Stimulated activated CD8-positive, alpha-beta memory T cell treated with anti-CD3 and anti-CD28 coated beads, Interleukin-2, amount 100 ng/mL, for 48 hours (primary cell): ENCODE measurements around the gene TMEM52.
A peak's percentile ranks its signal among the peaks of the same experiment; 100 is the strongest.

ENCODE experiments used
- DNase-seq, 2 donors: peaks; one replicate each; pipeline ENCODE4 v3.0.0-alpha.2; 2020; ENCODE audit warnings: low read depth in 2 of 2

The TMEM52 gene

DNA sequence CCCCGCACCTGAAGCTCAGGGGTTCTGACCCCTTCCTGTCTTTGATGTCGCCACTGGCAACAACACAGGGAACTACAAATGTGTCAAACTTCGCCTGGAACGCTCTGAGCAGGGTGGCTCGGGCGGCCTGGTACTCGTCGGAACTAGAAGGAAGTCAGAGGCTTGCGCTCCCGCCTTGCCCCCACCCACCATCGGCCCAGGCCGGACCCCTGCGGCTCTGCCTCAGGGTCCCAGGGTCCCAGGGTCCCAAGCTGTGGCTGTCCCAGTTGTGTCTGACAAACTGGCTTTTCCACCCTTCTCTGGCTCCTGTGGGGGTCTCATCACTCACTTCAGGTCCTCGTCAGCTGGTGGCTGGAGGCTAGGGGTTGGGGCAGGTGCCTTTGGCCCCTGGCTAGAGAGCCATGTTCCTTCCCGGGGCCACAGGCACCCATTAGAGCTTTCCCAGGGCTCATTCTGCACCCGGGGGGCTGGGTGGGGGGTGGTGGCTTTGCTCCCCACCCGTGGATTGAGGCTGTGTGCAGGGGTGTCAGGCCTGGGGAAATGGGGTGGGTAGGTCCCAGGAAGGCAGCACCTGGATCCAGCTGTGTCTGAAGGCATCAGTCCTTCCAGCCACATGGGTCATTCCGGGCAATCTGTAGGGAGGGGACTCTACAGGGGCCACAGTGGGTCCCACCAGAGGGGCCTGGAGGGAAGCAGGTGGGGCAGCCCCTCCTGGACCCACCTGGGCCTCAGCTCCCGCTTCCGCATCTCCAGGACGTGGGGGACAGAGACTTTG, 8.0 kb upstream of the TMEM52 start:
- no peak for DNase-seq

DNA sequence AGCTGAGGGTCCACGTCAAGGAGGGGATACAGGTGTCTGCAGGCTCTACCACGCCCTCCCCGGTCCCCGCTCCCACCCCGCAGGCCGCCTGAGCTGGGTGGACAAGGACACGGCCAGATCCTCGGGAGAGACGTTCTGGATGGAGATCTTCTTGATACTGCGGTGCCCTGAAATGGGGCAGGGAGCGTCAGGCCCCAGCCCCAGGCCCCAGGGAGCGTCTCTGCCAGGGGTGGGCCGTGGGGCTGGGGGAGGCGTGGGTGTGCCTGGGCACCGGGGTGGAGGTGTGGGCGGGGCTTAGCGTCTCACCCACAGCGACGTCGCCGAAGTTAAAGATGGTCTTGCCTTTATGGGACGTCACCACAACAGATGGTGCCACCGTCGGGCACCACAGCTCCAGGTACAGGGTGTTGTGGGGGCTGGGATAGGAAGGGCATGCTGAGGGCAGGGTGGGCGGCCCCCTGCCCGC, 7.3 kb upstream of the TMEM52 start:
- no peak for DNase-seq

DNA sequence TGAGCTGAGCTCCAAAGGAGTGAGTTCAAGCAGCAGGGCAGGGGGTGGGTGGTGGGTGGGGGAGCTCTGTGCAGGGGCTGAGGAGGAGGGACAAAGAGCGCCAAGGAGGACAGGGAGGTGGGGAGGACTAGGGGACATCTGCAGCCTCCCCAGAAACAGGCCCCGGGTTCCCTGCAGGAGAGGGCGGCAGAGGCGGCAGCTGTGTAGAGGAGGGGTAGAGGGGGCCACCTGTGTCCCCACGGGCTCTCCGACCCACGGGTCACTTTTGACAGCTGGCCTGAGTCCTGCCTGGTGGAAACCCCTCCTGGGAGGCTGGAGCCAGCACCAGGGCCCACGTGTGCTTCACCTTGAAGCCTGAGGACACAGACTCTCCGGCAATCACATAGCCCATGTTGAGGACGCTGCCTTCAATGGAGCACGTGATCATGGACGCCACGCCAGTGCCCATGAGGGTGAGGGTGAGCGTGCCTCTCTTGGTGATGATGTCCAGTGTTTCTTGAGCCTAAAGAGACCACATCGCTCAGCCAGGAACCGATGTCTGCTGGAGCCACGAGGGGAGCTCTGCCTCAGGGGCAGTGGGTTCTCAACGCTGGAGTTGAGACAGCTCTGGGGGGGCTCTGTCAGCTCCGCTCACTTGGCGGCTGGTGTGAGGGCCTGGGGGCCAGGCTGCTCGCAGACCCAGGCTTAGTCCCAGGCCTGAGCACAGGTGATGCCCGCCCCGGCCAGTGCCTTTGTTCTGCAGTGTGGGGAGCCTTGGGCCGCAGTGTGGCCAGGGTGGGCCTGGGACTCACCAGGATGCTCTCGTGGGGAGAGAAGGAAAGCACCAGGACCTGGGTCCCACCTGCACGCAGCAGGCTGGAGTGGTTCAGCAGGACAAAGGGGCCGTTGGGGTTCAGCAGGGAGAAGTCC, 6.6 kb upstream of the TMEM52 start:
- DNase-seq, result no peak

DNA sequence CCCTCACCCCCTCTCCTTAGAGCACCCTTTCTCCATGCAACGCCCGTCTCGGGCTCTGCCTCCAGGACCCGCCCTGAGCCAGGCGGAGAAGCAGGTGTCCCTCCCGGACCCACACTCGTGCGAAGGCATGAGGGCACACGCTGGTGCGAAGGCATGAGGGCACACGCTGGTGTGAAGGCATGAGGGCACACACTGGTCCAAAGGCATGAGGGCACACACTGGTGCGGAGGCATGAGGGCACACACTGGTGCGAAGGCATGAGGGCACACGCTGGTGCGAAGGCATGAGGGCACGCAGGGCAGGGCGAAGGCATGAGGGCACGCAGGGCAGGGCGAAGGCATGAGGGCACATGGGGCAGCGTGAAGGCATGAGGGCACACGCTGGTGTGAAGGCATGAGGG, 5.8 kb upstream of the TMEM52 start:
- DNase-seq, result no peak

DNA sequence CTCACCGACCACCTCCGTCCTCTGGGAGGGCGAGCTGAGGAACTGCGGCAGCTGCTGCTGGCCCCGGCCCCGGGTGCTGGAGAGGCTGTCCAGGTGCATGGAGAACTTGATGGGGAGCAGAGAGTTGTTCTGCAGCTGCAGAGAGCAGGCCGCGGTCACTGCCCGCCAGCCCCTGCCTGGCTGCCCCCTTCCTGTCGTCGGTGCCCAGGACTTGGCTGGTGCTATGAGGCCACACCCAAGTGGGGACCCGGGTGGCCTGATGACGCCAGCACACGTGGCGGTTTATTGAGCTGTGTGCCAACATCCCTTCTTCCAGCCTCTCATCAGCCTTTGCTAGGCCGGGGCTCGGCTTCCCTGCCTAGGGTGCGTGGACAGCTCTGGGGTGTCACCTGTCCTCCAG, 5.3 kb upstream of the TMEM52 start:
- no peak for DNase-seq

DNA sequence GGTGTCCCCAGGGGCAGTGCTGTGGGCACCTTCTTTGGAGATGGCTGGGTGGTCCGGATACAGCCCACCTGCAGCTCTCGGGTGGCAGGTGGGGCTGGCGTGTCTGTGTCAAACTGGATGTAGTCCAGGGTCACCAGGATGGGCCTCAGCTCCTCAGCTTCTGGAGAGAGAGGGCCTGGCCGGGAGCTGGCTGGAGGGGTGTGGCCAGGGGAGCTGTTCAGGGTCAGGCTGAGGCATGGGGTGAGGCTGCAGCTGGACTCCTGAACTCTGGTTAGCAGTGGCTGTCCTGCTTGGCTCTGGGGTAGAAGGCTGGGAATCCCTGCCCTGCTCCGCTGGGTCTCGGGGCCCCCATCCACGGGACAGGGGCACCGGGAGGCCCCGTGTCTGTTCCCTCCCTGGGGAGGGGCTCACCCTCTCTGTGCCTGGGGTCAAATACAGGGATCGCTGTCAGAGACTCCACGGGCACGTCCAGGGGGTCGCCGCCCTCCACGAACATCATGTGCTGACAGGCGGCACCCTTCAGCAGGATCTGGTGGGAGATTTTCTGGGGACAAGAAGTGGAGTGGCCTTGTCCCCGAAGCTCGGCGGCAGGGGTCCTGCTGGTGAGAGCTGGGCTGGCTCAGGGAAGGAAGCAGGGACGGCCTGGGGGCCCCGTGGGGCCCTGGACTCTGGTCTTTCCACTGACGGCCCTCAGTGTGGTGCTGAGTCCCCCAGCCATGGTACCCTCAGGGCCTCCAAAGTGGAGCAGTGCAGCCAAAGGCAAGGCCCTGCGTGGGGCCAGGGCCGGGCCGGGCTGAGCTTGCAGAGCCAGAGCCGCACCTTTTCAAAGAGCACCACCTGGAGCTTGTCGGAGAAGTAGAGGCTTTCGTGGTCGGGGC, 4.1 kb upstream of the TMEM52 start:
- DNase-seq, result no peak

DNA sequence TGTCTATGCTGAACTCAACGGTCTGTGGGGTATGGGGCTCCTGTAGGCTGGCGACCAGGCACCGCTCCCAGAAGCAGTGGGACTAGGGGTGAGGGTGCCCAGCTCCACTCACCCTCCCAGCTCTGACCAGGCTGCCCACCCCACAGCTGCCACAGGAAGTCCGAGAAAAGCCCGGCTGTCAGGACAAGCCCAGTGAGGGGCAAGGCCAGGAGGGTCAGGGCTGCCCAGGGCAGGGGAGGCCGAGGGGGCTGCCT, 3.5 kb upstream of the TMEM52 start:
- DNase-seq, result no peak

DNA sequence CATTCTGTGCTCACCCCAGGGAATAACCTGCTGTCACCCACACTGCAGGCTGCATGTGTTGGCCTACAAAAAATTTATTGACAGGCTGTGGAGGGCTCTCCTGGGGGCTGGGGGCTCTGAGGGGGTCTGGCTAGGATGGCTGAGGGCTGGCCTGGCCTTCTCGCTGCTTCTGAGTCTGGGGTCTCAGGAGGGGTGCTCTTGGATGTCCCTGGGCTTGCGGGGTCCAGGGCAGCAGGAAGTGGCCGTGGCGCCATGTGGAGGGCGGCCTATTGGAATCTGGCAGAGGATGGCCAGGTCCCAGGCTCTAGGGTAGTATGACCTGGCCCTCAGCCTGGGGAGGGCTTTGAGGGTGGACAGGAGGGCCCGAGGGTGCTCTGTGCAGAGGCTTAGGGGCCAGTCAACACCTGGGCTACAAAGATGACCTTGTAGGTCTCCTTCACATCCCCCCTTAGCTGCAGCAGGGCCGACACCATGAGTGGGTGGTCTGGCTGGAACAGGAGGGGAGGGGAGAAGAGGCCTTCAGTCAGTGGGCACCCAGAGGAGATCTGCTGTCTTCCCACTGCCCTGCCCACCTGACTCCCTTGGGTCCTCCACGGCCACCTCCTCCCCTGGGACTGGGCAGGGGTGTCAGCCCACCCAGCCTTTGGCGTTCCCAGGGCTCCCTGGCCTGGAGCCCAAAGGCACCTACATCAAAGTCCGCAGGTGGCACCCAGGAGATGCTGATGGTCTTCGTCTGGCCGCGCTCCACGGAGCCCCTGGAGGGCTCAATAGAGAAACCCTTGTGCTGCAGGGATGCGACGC, 3.0 kb upstream of the TMEM52 start:
- DNase-seq, result no peak

DNA sequence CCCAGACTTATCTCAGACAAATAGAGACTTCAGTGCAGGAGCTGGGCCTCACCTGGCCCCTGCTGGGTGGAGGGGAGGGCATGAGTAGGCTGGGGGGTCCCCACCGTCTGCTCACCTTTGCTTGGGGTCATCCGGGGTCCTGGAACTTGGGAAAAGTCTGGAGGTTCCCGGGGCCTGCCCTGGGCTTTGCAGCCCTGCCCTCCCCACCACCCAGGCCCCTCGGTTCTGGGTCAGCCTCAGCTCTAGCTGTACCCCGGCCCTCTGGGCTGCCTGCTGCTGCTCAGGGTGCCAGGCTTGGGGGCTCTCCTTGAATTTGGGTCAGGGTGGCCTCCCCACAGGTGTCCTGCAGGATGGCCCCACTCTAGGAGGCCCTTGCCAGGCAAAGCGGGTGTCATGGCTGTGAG, 2.4 kb upstream of the TMEM52 start:
- DNase-seq, result no peak

DNA sequence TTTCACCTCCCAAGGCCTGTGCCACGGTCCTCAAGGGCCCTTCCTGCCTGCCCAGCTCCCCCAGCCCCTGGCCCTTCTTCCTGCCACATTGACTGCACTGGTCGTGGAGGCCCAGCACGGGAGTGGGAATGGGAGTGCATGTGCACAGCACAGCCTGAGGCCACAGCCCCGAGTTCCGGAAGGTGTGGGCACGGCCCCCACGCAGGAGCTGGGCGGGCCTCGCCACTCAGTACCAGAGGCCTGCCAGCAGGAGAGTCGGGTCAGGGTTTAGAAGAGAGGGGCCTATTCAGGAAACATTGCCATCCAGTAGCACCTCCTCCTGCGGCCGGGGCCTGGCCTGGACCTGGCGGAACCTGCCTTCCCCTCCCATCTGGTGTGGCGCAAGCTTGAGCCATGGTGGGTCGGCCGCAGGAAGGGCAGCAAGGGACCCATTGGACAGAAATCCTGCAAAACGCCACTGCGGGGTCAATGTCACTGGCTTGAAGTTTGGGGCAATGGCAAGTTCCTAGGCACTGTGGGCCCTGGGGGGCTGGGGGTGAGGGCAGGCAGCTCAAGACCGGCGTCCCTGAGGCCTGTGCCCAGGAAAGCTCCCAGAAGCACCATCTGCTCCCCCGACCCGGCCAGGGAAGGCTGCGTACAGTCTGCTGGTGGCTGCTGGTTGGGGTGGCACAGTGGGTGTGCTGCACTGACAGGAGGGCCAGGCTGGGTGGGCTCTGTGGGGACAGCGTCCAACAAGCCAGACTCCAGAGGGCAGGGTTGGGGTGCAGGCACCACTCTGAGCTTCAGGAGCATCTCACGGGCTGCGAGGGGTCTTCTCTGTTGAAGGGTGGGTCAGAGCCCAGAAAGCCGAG, 1.8 kb upstream of the TMEM52 start:
- DNase-seq, result no peak

DNA sequence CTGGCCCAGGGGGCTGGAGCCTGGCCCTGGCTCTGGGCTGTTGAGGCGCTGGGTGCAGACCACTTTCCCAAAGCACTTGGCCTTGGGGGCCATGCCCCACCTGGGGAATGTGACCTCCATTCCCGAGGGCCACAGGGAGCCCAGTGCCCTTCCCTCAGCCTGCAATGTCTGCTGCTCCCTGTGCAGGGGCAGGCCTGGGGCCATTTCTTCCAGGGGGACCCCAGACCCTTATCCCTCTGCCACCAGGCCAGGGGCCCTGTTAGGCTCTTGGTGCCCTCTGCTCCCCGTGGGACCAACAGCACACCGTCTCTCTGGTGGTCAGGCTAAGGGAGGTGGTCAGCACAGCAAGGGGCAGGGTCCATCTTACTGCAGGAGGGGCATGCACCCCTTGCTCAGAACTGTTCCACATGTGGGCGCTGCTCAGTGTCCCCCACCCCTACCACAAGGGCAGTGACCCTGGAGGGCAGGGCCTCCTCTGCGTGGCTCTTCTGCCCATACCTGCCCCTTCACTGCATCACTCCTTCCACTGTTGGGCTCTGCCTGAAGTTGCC, 1.1 kb upstream of the TMEM52 start:
- DNase-seq, result no peak

DNA sequence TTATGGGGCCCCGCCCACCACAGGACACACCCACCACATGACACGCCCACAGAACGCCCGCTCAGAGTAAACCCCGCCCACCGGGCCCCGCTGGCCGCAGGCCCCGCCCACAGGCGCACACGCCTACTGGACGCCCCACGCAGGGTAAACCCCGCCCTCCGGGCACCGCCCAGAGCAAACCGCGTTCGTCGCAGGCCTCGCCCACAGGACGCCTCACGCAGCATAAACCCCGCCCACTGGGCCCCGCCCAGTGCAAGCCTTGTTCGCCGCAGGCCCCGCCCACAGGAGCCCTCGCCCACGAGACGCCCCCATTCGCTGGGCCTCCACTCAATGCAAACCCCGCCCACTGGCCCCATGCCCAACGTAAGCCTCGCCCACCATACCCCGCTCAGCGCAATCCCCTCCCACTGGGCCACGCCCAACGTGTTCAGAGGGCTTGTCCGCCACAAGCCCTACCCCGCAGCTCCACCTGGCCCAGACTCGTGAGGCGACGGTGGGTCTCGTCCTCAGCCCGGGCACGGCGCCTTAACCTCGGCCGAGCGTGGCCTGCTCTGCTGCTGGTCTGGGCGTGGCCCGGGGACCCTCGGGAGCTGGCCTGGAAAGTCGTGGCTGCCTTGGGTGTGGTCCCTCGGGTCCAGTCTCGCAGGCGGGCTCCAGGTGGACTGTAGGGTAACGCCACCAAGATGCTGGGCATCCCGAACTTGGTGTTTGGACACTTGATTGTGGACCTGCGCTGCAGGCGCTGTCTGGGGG, 401 bp upstream of the TMEM52 start:
- DNase-seq, result peak; percentile 99

DNA sequence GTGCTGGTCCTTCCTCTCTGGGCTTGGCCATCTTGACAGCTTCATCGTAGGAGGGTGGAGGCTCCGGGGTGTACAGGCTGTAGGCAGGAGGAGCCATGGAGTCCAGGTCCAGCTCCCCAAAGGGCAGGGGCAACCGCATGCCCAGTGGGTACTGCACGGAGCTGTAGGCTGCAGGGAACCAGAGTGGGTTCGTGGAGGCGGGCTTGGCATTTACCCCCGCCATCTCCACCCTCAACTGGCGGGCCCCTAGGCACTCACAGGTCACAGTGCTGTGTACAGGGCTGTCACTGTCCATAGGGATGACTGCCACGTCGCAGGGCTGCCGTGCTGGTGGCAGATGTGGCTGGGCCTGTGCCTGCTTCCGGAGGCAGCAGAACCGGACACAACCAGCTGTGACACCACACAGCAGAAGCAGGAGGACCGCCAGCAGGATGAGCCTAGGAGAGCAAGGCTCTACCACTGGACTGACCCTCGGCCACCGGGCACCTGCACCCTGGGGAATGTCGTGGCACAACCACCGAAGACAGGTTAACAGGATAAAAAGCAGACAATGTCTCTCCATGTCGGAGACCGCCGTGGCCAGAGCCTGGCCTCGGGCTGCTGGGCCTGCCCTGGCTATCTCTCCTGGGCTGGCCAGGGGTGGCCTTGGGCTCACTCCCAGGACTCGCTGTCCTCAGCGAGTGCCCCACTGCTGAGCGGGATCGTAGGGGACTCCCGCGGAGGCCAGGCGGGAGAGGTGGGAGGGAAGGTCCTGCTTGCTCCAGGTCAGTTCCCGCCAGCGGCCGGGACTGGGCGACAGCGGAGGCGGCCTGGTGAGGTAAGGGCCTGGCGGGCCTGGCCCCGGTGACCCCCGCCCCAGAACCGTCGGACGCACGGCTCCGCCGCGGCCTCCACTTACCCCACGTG, 831 bp downstream of the TMEM52 start:
- no peak for DNase-seq

DNA sequence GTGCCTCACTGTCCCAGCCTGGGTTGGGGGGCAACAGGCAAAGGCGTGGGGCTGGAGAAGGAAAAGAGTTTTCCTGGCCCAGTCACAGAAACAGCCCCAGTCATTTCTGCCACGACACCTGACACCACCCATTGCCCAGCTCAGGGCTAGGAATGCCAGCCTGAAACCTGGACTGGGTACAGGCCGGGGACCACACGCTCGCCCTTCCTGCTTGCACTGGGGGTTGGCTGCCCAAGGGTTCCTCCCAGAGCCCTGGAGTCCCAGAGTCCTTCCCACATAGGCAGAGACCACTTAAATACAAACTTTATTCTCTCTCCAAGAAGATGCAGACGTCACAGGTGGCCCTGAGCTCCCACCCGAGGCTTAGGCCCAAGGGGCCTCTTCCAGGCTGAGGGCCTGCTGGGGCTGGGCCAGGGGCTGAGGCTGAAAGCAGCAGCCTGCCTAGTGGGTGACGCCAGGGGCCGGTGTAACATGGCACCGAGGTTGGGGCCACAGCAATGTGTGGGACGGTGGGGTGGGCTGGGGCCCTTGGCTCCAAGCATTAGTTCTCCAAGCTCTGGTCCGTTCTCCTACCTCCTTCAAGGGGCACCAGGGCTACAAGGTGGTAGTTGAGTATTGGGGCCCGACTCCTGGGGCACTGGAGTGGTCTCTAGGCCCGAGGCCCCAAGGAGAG, 1.6 kb downstream of the TMEM52 start:
- no peak for DNase-seq

DNA sequence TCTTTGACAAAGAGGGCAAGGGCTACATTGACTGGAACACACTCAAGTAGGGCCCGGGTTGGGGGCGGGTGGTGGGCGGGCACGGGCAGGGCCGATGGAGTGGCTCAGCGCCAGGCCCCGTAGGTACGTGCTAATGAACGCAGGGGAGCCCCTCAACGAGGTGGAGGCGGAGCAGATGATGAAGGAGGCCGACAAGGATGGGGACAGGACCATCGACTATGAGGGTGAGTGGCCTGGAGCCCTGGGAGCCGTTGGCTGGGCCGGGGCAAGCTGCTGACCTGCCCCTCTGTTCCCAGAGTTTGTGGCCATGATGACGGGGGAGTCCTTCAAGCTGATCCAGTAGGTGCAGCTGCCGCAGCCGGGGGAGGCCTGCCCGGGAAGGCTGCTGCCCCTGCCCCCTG, 2.2 kb downstream of the TMEM52 start:
- DNase-seq, result no peak

DNA sequence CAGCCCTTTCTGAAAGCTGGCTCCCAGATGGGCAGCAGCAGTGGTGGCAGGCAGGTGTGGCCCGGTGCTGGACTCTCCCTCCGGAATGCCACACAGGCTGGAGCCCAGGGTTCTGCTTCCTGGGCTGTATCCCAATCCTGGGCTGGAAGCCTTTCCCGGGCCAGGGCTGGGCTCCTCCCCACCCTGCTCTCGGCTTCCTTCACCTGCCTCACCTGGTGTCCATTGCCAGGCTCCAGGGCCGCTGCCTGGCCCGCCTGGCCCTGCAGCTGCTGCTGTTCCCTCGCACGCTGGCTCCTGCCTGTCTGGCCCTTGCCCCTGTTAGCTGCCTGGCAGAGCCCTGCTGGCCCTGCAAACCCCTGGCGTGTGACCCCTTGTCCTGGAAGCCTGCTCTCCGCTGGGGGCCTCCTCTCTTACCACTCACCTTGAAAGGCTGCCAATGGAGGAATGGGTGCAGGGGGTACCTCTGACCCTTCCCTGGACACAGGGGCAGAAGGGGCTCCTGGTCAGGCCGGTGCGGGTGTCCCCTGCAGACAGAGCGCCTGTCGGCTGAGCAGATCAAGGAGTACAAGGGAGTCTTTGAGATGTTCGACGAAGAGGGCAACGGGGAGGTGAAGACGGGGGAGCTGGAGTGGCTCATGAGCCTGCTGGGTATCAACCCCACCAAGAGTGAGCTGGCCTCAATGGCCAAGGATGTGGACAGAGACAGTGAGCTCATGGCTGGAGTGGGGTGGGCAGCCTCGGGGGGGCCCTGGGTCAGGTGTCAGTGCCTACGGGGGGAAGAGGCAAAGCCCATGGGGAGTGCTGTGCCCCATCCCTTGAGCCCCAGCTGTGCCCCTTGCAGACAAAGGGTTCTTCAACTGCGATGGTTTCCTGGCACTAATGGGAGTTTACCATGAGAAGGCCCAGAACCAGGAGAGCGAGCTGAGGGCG, 2.9 kb downstream of the TMEM52 start:
- DNase-seq, result no peak
